ENCODE results near the gene UBE2S. TPM values are rescaled to one million over a fixed set of nuclear protein-coding genes. Genes with fewer than 3 reads are reported as not detected.

UBE2S gene
- total RNA-seq, 1 experiment from 2014 or later: 279 TPM

GRCh38 chr19:55358493-55358892, 49.1 kb downstream of the UBE2S start:
- ChIA-PET POLR2A (interaction anchor here (0.6 kb wide), 1 partner anchor 19 kb away, joined by 3 read pairs; no protein-coding TSS in a partner anchor), CTCF (no interaction called here)
- peaks cover 4% of the 10 kb centered on the region; the same call in 1 of the 2 replicates for H3K4me1 ChIP-seq
- DNase-seq: no peak
- Mint-ChIP-seq H3K4me3 (ENCODE audit: unreplicated experiment) (no peak overlapping the region), H3K27ac (ENCODE audit: unreplicated experiment) (no peak overlapping the region), H3K9me3 (ENCODE audit: unreplicated experiment) (no peaks in the 10 kb centered on the region), H3K4me1 (ENCODE audit: low read depth, unreplicated experiment) (no peaks in the 10 kb centered on the region), H3K36me3 (ENCODE audit: insufficient read depth, unreplicated experiment) (peaks cover 6% of the 10 kb centered on the region), H3K27me3 (ENCODE audit: insufficient read depth, unreplicated experiment) (peaks cover 6% of the 10 kb centered on the region)
- BruUV-seq (replicated peaks): no TSS peak
- H3K36me3 ChIP-seq (ENCODE audit: control insufficient read depth, insufficient read depth, low read length): no peaks in the 10 kb centered on the region
- H3K4me3 ChIP-seq (ENCODE audit: low read depth, low read length): no peak overlapping the region
- H3K9me3 ChIP-seq: no peaks in the 10 kb centered on the region
- peaks cover under 1% of the 10 kb centered on the region for H3K27me3 ChIP-seq (replicated peaks; ENCODE audit: control insufficient read depth, insufficient read depth, low read length)
- intact Hi-C loops (cut with micrococcal nuclease; ENCODE audit: unreplicated experiment): no loop called here
- no peak for TF ChIP-seq CTCF (IDR thresholded peaks at IDR 0.05; ENCODE audit: insufficient read depth in 1 of 2, low read depth in 1 of 2, low read length in 1 of 2, severe bottlenecking in 1 of 2, unreplicated experiment in 1 of 2)

GRCh38 chr19:55355213-55355821, 52.3 kb downstream of the UBE2S start:
- Histone ChIP-seq H3K4me1 (peaks cover 19% of the 10 kb centered on the region), H3K27me3 (replicated peaks; ENCODE audit: control insufficient read depth, insufficient read depth, low read length) (peaks cover 5% of the 10 kb centered on the region), H3K4me3 (ENCODE audit: low read depth, low read length) (no peak overlapping the region), H3K9me3 (no peaks in the 10 kb centered on the region), H3K36me3 (ENCODE audit: control insufficient read depth, insufficient read depth, low read length) (no peaks in the 10 kb centered on the region)
- Mint-ChIP-seq H3K9me3 (ENCODE audit: unreplicated experiment) (no peaks in the 10 kb centered on the region), H3K4me3 (ENCODE audit: unreplicated experiment) (no peak overlapping the region), H3K36me3 (ENCODE audit: insufficient read depth, unreplicated experiment) (peaks cover 13% of the 10 kb centered on the region), H3K4me1 (ENCODE audit: low read depth, unreplicated experiment) (peaks cover 9% of the 10 kb centered on the region), H3K27ac (ENCODE audit: unreplicated experiment) (no peak overlapping the region), H3K27me3 (ENCODE audit: insufficient read depth, unreplicated experiment) (peaks cover 15% of the 10 kb centered on the region)
- DNase-seq: no peak
- no TSS peak for BruUV-seq (replicated peaks)
- CTCF ChIA-PET: interaction anchor here (0.6 kb wide), 1 partner anchor 28 kb away, joined by 3 read pairs; the partner anchor contains the start of gene TMEM238
- no peak for TF ChIP-seq CTCF (IDR thresholded peaks at IDR 0.05; ENCODE audit: insufficient read depth in 1 of 2, low read depth in 1 of 2, low read length in 1 of 2, severe bottlenecking in 1 of 2, unreplicated experiment in 1 of 2)
- intact Hi-C loops (cut with micrococcal nuclease; ENCODE audit: unreplicated experiment): no loop called here
- POLR2A ChIA-PET: no interaction called here

- no peak for DNase-seq
These were observed 52.8 kb downstream of the UBE2S start, which contains the start of gene COX6B2 for GRCh38 chr19:55354698-55355212. COX6B2 (minus strand) TSS chr19:55354719; CDS start chr19:55354521, 198 bp downstream.

More at GRCh38 chr19:55354698-55355212, 52.8 kb downstream of the UBE2S start, which contains the start of gene COX6B2:
- Mint-ChIP-seq H3K27me3 (ENCODE audit: insufficient read depth, unreplicated experiment) (peaks cover 15% of the 10 kb centered on the region), H3K36me3 (ENCODE audit: insufficient read depth, unreplicated experiment) (peaks cover 13% of the 10 kb centered on the region), H3K9me3 (ENCODE audit: unreplicated experiment) (no peaks in the 10 kb centered on the region), H3K27ac (ENCODE audit: unreplicated experiment) (no peak within 1 kb of the TSS), H3K4me3 (ENCODE audit: unreplicated experiment) (peak within 1 kb of the TSS; percentile 80), H3K4me1 (ENCODE audit: low read depth, unreplicated experiment) (peaks cover 9% of the 10 kb centered on the region)
- intact Hi-C loops (cut with micrococcal nuclease; ENCODE audit: unreplicated experiment): loop anchor here (1.0 kb wide), 1 partner anchor 15 kb away; the partner anchor contains the start of gene KMT5C
- POLR2A ChIA-PET: no interaction called here
- BruUV-seq (replicated peaks): no TSS peak
- CTCF ChIA-PET: no interaction called here
- peak within 1 kb of the TSS; percentile 64 for H3K4me3 ChIP-seq (ENCODE audit: low read depth, low read length)
- no peaks in the 10 kb centered on the region for H3K9me3 ChIP-seq
- H3K4me1 ChIP-seq: peaks cover 19% of the 10 kb centered on the region
- no peak for TF ChIP-seq CTCF (IDR thresholded peaks at IDR 0.05; ENCODE audit: insufficient read depth in 1 of 2, low read depth in 1 of 2, low read length in 1 of 2, severe bottlenecking in 1 of 2, unreplicated experiment in 1 of 2)
- peaks cover 5% of the 10 kb centered on the region for H3K27me3 ChIP-seq (replicated peaks; ENCODE audit: control insufficient read depth, insufficient read depth, low read length)
- no peaks in the 10 kb centered on the region for H3K36me3 ChIP-seq (ENCODE audit: control insufficient read depth, insufficient read depth, low read length)

All from Caco-2 (cell line).